Activated CD8-positive, alpha-beta memory T cell treated with anti-CD3 and anti-CD28 coated beads, Interleukin-2, amount 10 ng/mL, durations not matched to agents 7 days and 5 days (primary cell): ENCODE data around the gene DDX25. TPM values are rescaled to one million over a fixed set of nuclear protein-coding genes. Genes with fewer than 3 reads are reported as not detected.

ENCODE experiments used
- ATAC-seq: fragments of 150-1000 bp; cut with Tn5 transposase; one replicate; pipeline ENCODE4 v1.10.0; 2021; ENCODE audit warnings: moderate library complexity
- CTCF ChIA-PET: fragments of 350-600 bp; sonication (Branson Sonifier 250); formaldehyde crosslinking; loops from one replicate; lab custom pipeline; 2021; ENCODE audit warnings: antibody characterized with exemption; lab: Charles Lee
- DNase-seq: peaks from one replicate; pipeline ENCODE4 v3.0.0-alpha.2; 2020
- H3K27ac Mint-ChIP-seq: one replicate; pipeline ENCODE4 v1.8.0; 2021; ENCODE audit warnings: mild to moderate bottlenecking, mixed read lengths
- H3K27me3 Mint-ChIP-seq: one replicate; pipeline ENCODE4 v1.8.0; 2021; ENCODE audit warnings: mixed read lengths
- H3K36me3 Mint-ChIP-seq: one replicate; pipeline ENCODE4 v1.8.0; 2021; ENCODE audit warnings: mild to moderate bottlenecking, mixed read lengths
- H3K4me1 Mint-ChIP-seq: one replicate; pipeline ENCODE4 v1.8.0; 2021; ENCODE audit warnings: mixed read lengths
- H3K4me3 Mint-ChIP-seq: one replicate; pipeline ENCODE4 v1.8.0; 2021; ENCODE audit warnings: mild to moderate bottlenecking, moderate library complexity, mixed read lengths
- H3K9me3 Mint-ChIP-seq: one replicate; pipeline ENCODE4 v1.8.0; 2022; ENCODE audit warnings: low read depth, mixed read lengths
- total RNA-seq, 2 experiments: library from RNA; stranded (reverse); gene quantifications; one replicate each; pipeline ENCODE4 v1.2.3, GENCODE V29; 2021

The DDX25 gene
- total RNA-seq, 2 experiments from 2014 or later, result 0.50 TPM; not detected in 1

DNA sequence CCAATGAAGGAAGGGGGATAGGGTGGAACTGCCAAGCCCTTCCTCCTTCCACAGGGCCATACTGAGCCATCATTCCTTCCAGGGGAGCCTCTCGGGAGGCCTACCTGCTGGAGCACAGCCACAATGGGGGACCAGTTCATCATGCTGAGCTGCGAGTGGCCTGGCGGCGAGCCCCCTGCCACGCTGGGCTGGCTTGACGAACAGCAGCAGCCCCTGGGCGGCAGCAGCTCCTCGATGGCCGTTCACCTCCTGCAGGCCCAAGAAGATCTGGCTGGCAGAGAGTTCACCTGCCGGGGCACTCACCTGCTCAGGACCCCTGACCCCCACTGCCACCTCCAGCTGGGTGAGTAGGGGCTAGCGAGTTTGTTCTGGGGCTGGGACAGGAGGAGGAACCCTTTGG, 47.4 kb downstream of the DDX25 start:
- H3K4me3 Mint-ChIP-seq, result no peak overlapping the region
- ATAC-seq, result no peak
- no peak overlapping the region for H3K27ac Mint-ChIP-seq
- CTCF ChIA-PET, result no interaction called here
- no peaks in the 10 kb centered on the region for H3K4me1 Mint-ChIP-seq
- no peaks in the 10 kb centered on the region for H3K27me3 Mint-ChIP-seq
- H3K36me3 Mint-ChIP-seq, result no peaks in the 10 kb centered on the region
- peak; percentile 30 for DNase-seq
- H3K9me3 Mint-ChIP-seq, result no peaks in the 10 kb centered on the region

- no peaks in the 10 kb centered on the region for H3K36me3 Mint-ChIP-seq
- DNase-seq (no peak), ATAC-seq (no peak)
- H3K9me3 Mint-ChIP-seq, result no peaks in the 10 kb centered on the region
- H3K4me1 Mint-ChIP-seq, result peaks cover under 1% of the 10 kb centered on the region
- no peak overlapping the region for H3K4me3 Mint-ChIP-seq
- H3K27ac Mint-ChIP-seq, result no peak overlapping the region
- CTCF ChIA-PET, result no interaction called here
- H3K27me3 Mint-ChIP-seq, result no peaks in the 10 kb centered on the region
These were observed 48.3 kb downstream of the DDX25 start for GRCh38 chr11:125952559-125952958.

DNA sequence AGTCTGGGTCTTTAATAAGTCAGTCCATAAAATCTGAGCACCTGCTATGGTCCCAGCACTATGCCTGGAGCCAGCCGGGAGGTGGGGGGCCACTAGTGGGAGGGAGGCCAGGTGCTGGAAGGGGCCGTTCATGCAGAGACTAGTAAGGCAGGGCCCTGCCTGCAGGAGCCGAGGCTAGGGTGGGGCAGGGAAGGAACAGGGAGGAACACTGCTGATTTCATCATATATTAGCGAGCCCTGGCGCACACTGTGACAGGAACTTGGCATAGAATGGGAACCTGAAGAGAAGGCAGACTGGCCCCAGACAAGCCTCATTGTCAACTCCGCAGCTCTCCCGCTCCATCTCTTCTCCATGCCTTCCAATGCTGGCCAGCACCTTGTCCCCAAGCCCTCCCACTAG, 48.7 kb downstream of the DDX25 start:
- peaks cover 5% of the 10 kb centered on the region for H3K4me1 Mint-ChIP-seq
- CTCF ChIA-PET, result no interaction called here
- ATAC-seq, result no peak
- H3K9me3 Mint-ChIP-seq, result no peaks in the 10 kb centered on the region
- H3K36me3 Mint-ChIP-seq, result no peaks in the 10 kb centered on the region
- peak; percentile 23 for DNase-seq
- no peak overlapping the region for H3K4me3 Mint-ChIP-seq
- H3K27me3 Mint-ChIP-seq, result no peaks in the 10 kb centered on the region
- H3K27ac Mint-ChIP-seq, result no peak overlapping the region

- CTCF ChIA-PET, result no interaction called here
- ATAC-seq, result no peak
- Mint-ChIP-seq H3K9me3 (no peaks in the 10 kb centered on the region), H3K27ac (no peak overlapping the region), H3K4me1 (peaks cover 5% of the 10 kb centered on the region), H3K36me3 (no peaks in the 10 kb centered on the region), H3K4me3 (no peak overlapping the region), H3K27me3 (no peaks in the 10 kb centered on the region)
- no peak for DNase-seq
These were observed 49.2 kb downstream of the DDX25 start for GRCh38 chr11:125953401-125953935.

DNA sequence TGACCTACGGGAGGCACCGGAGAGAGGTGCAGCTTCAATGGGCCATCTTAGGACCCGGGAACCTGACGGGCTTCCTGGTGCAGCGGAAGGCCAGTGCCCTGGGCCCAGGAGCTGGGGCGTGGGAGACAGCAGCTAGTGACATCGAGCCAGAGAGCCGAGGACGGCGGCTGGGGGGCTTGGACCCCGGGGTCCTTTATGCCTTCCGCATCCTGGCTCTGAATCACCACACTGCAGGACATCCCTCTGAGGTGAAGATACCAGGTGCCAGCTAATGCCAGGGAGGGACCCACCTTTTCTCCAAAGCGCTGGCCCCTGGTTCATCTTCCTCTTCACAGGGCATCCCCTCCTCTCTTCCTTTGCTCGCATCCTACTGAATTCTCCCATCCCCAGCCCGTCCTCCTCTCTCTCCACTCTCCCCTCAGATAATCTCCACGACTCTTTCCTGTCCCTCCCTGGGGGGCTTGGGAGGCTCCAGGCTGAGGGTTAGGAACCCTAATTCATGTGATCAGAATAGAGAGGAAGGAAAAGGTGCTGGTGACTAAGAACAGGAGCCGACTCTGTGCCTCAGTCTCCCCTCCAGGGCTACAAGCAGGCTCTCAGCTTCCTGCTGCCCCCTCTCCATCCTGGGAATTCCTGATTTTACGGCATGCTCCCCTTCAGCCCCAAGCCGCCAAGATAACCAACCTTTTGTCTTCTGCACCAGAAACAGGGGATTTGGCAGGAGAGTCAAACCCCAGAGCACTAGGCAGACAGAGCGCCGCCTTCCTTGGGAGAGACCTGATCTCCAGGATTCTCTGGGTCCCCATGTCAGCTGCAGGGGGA, 50.0 kb downstream of the DDX25 start:
- Mint-ChIP-seq H3K4me1 (peaks cover 5% of the 10 kb centered on the region), H3K36me3 (no peaks in the 10 kb centered on the region), H3K9me3 (no peaks in the 10 kb centered on the region), H3K4me3 (no peak overlapping the region), H3K27ac (no peak overlapping the region), H3K27me3 (no peaks in the 10 kb centered on the region)
- DNase-seq, result peak; percentile 15
- CTCF ChIA-PET, result no interaction called here
- no peak for ATAC-seq

- Mint-ChIP-seq H3K9me3 (no peaks in the 10 kb centered on the region), H3K27ac (no peak overlapping the region), H3K4me1 (peaks cover 5% of the 10 kb centered on the region), H3K4me3 (no peak overlapping the region), H3K36me3 (no peaks in the 10 kb centered on the region), H3K27me3 (no peaks in the 10 kb centered on the region)
- DNase-seq, result peak; percentile 31
- CTCF ChIA-PET, result interaction anchor here (1.7 kb wide), 1 partner anchor 12 kb away, joined by 6 read pairs; no protein-coding TSS in a partner anchor
- ATAC-seq, result no peak
These were observed 50.8 kb downstream of the DDX25 start for GRCh38 chr11:125954945-125955640.

GRCh38 chr11:125955856-125956255, 51.5 kb downstream of the DDX25 start:
- no peak overlapping the region for H3K4me3 Mint-ChIP-seq
- ATAC-seq (no peak), DNase-seq (no peak)
- no peaks in the 10 kb centered on the region for H3K36me3 Mint-ChIP-seq
- peaks cover 5% of the 10 kb centered on the region for H3K4me1 Mint-ChIP-seq
- H3K9me3 Mint-ChIP-seq, result no peaks in the 10 kb centered on the region
- H3K27ac Mint-ChIP-seq, result no peak overlapping the region
- CTCF ChIA-PET, result interaction anchor here (1.7 kb wide), 1 partner anchor 13 kb away, joined by 6 read pairs; no protein-coding TSS in a partner anchor
- no peaks in the 10 kb centered on the region for H3K27me3 Mint-ChIP-seq

GRCh38 chr11:125956391-125957134, 52.3 kb downstream of the DDX25 start:
- no peak for DNase-seq
- no peak for ATAC-seq
- no peaks in the 10 kb centered on the region for H3K9me3 Mint-ChIP-seq
- no peaks in the 10 kb centered on the region for H3K36me3 Mint-ChIP-seq
- H3K27ac Mint-ChIP-seq, result no peak overlapping the region
- no peak overlapping the region for H3K4me3 Mint-ChIP-seq
- H3K27me3 Mint-ChIP-seq, result no peaks in the 10 kb centered on the region
- peaks cover 6% of the 10 kb centered on the region for H3K4me1 Mint-ChIP-seq
- CTCF ChIA-PET, result interaction anchor here (1.7 kb wide), 1 partner anchor 13 kb away, joined by 6 read pairs; no protein-coding TSS in a partner anchor

- Mint-ChIP-seq H3K27ac (no peak overlapping the region), H3K4me1 (peaks cover 12% of the 10 kb centered on the region), H3K36me3 (no peaks in the 10 kb centered on the region), H3K27me3 (peaks cover 2% of the 10 kb centered on the region), H3K9me3 (peaks cover 1% of the 10 kb centered on the region), H3K4me3 (peak overlapping the region; percentile 42)
- CTCF ChIA-PET, result no interaction called here
- DNase-seq, result no peak
- ATAC-seq, result no peak
These were observed 53.5 kb downstream of the DDX25 start for GRCh38 chr11:125957618-125958332.

- Mint-ChIP-seq H3K27ac (no peak overlapping the region), H3K36me3 (peaks cover 1% of the 10 kb centered on the region), H3K27me3 (peaks cover 4% of the 10 kb centered on the region), H3K4me1 (peaks cover 12% of the 10 kb centered on the region), H3K9me3 (peaks cover 4% of the 10 kb centered on the region), H3K4me3 (no peak overlapping the region)
- ATAC-seq (no peak), DNase-seq (no peak)
- CTCF ChIA-PET, result no interaction called here
These were observed 54.6 kb downstream of the DDX25 start for GRCh38 chr11:125958872-125959400.

DNA sequence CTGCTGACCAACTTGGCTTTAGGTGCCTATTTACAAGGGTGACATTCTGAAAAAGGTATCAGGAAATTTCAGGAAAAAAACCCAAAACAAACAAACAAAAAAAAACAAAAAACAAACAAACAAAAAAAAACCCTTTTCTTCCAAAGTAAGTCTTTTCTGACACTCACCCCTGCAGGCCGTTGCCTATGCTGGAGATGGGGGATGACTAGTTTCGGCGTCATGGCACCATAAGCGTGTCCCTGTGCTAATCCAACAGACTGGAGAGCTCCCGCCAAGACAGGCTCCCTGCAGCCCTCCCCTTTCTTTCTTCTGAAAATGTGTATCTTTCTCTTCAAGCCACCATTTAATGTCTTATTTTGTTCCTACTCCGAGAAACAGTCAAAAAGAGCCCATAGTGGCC, 55.2 kb downstream of the DDX25 start:
- H3K9me3 Mint-ChIP-seq, result peaks cover 4% of the 10 kb centered on the region
- DNase-seq (no peak), ATAC-seq (no peak)
- CTCF ChIA-PET, result no interaction called here
- H3K27me3 Mint-ChIP-seq, result peaks cover 6% of the 10 kb centered on the region
- no peak overlapping the region for H3K27ac Mint-ChIP-seq
- peaks cover 1% of the 10 kb centered on the region for H3K36me3 Mint-ChIP-seq
- no peak overlapping the region for H3K4me3 Mint-ChIP-seq
- H3K4me1 Mint-ChIP-seq, result peaks cover 12% of the 10 kb centered on the region

DNA sequence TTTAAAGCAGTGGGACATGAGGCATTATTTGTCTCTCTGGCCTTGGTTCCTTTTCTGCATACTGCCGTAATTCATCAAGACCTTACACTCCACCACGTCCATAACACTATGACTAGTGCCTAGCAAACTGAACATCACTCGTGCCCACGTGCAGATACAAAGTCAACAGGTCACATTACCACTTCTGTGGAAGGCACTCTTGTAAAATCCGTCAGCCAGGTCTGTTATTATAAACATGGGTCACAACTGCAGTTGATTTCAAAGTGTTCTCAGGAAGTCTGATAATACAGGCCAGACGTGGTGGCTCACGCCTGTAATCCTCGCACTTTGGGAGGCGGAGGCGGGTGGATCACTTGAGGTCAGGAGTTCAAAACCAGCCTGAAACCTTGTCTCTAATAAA, 55.6 kb downstream of the DDX25 start:
- H3K36me3 Mint-ChIP-seq, result peaks cover 1% of the 10 kb centered on the region

More for the DNA sequence above, 55.6 kb downstream of the DDX25 start:
- ATAC-seq (no peak), DNase-seq (no peak)
- Mint-ChIP-seq H3K4me3 (no peak overlapping the region), H3K27ac (no peak overlapping the region), H3K27me3 (peaks cover 6% of the 10 kb centered on the region), H3K9me3 (peaks cover 4% of the 10 kb centered on the region), H3K4me1 (peaks cover 12% of the 10 kb centered on the region)
- CTCF ChIA-PET, result no interaction called here
